C4-2B (cell line): Measurements from ENCODE around the gene TMEM254.
"Not testable (repeated sequence)": the region's sequence is repeated elsewhere in the genome, so short reads cannot be mapped to it uniquely, and the experiment has no call there.

Experiments used
- ZFX ChIP-seq: fragments of 450-650 bp; IDR thresholded peaks from 2 replicates; pipeline ENCODE4 v1.6.1; 2017
- TF ChIP-seq, protein P1 (sequence below): fragments of 450-650 bp; conservative IDR thresholded peaks from 2 replicates; pipeline ENCODE4 v1.5.1; 2017; ENCODE audit warnings: mild to moderate bottlenecking

DNA sequence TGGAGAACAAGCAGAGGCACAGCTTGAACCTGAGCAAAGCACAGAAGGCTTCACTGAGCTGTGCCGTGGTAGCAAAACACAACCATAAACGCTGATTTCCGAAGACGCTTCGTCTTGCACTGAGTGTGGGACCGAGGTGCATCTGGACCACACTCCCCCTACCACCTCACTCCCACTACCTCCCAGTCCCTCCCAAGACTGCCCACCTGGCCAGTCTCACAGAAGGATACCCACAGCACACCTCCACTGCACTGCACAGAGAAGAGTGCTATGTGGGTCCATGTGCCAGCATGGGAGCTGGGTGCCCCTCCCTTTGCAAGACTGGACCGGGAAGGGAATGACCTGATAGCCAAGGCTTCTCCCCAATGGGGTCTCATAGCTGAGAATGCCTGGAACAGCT, 40.2 kb upstream of the TMEM254 start:
- TF ChIP-seq, protein P1, sequence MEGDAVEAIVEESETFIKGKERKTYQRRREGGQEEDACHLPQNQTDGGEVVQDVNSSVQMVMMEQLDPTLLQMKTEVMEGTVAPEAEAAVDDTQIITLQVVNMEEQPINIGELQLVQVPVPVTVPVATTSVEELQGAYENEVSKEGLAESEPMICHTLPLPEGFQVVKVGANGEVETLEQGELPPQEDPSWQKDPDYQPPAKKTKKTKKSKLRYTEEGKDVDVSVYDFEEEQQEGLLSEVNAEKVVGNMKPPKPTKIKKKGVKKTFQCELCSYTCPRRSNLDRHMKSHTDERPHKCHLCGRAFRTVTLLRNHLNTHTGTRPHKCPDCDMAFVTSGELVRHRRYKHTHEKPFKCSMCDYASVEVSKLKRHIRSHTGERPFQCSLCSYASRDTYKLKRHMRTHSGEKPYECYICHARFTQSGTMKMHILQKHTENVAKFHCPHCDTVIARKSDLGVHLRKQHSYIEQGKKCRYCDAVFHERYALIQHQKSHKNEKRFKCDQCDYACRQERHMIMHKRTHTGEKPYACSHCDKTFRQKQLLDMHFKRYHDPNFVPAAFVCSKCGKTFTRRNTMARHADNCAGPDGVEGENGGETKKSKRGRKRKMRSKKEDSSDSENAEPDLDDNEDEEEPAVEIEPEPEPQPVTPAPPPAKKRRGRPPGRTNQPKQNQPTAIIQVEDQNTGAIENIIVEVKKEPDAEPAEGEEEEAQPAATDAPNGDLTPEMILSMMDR = not testable (repeated sequence)
- TF ChIP-seq ZFX = not testable (repeated sequence)
